IMR-90 (cell line): ENCODE results near the gene MYO1F. TPM values are rescaled to one million over a fixed set of nuclear protein-coding genes. Genes with fewer than 3 reads are reported as not detected.

Source experiments
- ATAC-seq: fragments of 200-7000 bp; cut with Tn5 transposase; 2 replicates; pipeline ENCODE4 v1.9.1; 2020; ENCODE audit warnings: low read depth, mild to moderate bottlenecking, moderate library complexity
- BruUV-seq: library from RNA; stranded (reverse); fragments of 400-500 nt; replicated peaks from 2 replicates; lab custom pipeline; 2021; lab: Mats Ljungman, UMichigan
- CTCF ChIA-PET: fragments of 300-600 bp; formaldehyde crosslinking; extraction: SDS; loops from one replicate; lab custom pipeline; 2021; ENCODE audit warnings: antibody characterized with exemption; lab: Yijun Ruan, JAX
- POLR2A ChIA-PET: fragments of 300-600 bp; sonication (Branson Sonifier 250); formaldehyde crosslinking; loops from one replicate; lab custom pipeline; 2022; ENCODE audit warnings: antibody characterized with exemption; ENCODE audit not compliant: unreplicated experiment; lab: Charles Lee
- DNase-seq: peaks from one replicate; pipeline ENCODE4 v3.0.0; 2013
- H2AFZ ChIP-seq: replicated peaks from 2 replicates; pipeline ENCODE3; 2013; ENCODE audit warnings: low read length, mild to moderate bottlenecking; ENCODE audit not compliant: poor library complexity
- H2AK5ac ChIP-seq: 2 replicates; pipeline ENCODE4 v1.6.1; 2013; ENCODE audit warnings: low read depth, low read length, inconsistent platforms
- H2AK9ac ChIP-seq: replicated peaks from 2 replicates; pipeline ENCODE3; 2013; ENCODE audit warnings: mild to moderate bottlenecking, low read depth, low read length, moderate library complexity; ENCODE audit not compliant: poor library complexity
- H2BK120ac ChIP-seq: 2 replicates; pipeline ENCODE4 v1.6.1; 2013; ENCODE audit warnings: low read depth, low read length, inconsistent platforms
- H2BK15ac ChIP-seq: 3 replicates; pipeline ENCODE4 v1.6.1; 2013; ENCODE audit warnings: low read depth, low read length, inconsistent platforms
- H2BK20ac ChIP-seq: 2 replicates; pipeline ENCODE4 v1.6.1; 2013; ENCODE audit warnings: low read depth, mild to moderate bottlenecking, inconsistent platforms, low read length, moderate library complexity
- H2BK5ac ChIP-seq: 2 replicates; pipeline ENCODE4 v1.6.1; 2013; ENCODE audit warnings: mild to moderate bottlenecking, low read depth, low read length, inconsistent platforms; ENCODE audit not compliant: poor library complexity, severe bottlenecking
- H3K14ac ChIP-seq: replicated peaks from 2 replicates; pipeline ENCODE4 v1.6.1; 2013; ENCODE audit warnings: low read depth, low read length, inconsistent platforms
- H3K18ac ChIP-seq: 2 replicates; pipeline ENCODE4 v1.6.1; 2013; ENCODE audit warnings: low read depth, low read length, control low read depth
- H3K23ac ChIP-seq: 2 replicates; pipeline ENCODE4 v1.6.1; 2013; ENCODE audit warnings: low read depth, low read length, inconsistent platforms
- H3K27ac ChIP-seq: 2 replicates; pipeline ENCODE4 v1.5.1; 2013; ENCODE audit warnings: mild to moderate bottlenecking, control low read depth, low read length; ENCODE audit not compliant: insufficient read depth
- H3K27me3 ChIP-seq: 2 replicates; pipeline ENCODE4 v1.6.1; 2013; ENCODE audit warnings: low read length; ENCODE audit not compliant: control insufficient read depth, insufficient read depth
- H3K36me3 ChIP-seq: 2 replicates; pipeline ENCODE4 v1.6.1; 2013; ENCODE audit warnings: low read length, mixed read lengths; ENCODE audit not compliant: control insufficient read depth, insufficient read depth
- H3K4ac ChIP-seq: 2 replicates; pipeline ENCODE4 v1.6.1; 2013; ENCODE audit warnings: low read depth, low read length, inconsistent platforms
- H3K4me1 ChIP-seq: 2 replicates; pipeline ENCODE4 v1.6.1; 2013; ENCODE audit warnings: low read length, mixed read lengths; ENCODE audit not compliant: control insufficient read depth, insufficient read depth
- H3K4me2 ChIP-seq: 2 replicates; pipeline ENCODE4 v1.6.1; 2013; ENCODE audit warnings: low read depth, mild to moderate bottlenecking, control low read depth, low read length, moderate library complexity
- H3K4me3 ChIP-seq: 2 replicates; pipeline ENCODE4 v1.5.1; 2013; ENCODE audit warnings: low read depth, mild to moderate bottlenecking, control low read depth, low read length, moderate library complexity; ENCODE audit not compliant: insufficient read depth
- H3K56ac ChIP-seq: 2 replicates; pipeline ENCODE4 v1.6.1; 2013; ENCODE audit warnings: low read length, inconsistent platforms; ENCODE audit not compliant: insufficient read depth; ENCODE audit errors: extremely low read depth
- H3K79me1 ChIP-seq, 2 experiments: 2 replicates each; pipeline ENCODE4 v1.6.1; 2013; ENCODE audit warnings: low read length in 2 of 2, inconsistent platforms in 1 of 2, low read depth in 1 of 2
- H3K9ac ChIP-seq: 2 replicates; pipeline ENCODE4 v1.6.1; 2013; ENCODE audit warnings: low read depth, low read length, control low read depth
- H3K9me1 ChIP-seq: 2 replicates; pipeline ENCODE4 v1.6.1; 2013; ENCODE audit warnings: low read length, inconsistent platforms; ENCODE audit not compliant: insufficient read depth
- H3K9me3 ChIP-seq: 2 replicates; pipeline ENCODE4 v1.6.1; 2013; ENCODE audit warnings: low read length; ENCODE audit not compliant: control insufficient read depth, insufficient read depth
- H4K20me1 ChIP-seq: 2 replicates; pipeline ENCODE4 v1.6.1; 2013; ENCODE audit warnings: low read length, inconsistent platforms; ENCODE audit not compliant: insufficient read depth
- H4K5ac ChIP-seq: 2 replicates; pipeline ENCODE4 v1.6.1; 2013; ENCODE audit warnings: mild to moderate bottlenecking, low read depth, low read length, control low read depth
- H4K8ac ChIP-seq, 2 experiments: 2 replicates each; pipeline ENCODE4 v1.6.1; 2013; ENCODE audit warnings: low read depth in 2 of 2, low read length in 2 of 2, control low read depth in 1 of 2, inconsistent platforms in 1 of 2
- H4K91ac ChIP-seq: 2 replicates; pipeline ENCODE4 v1.6.1; 2013; ENCODE audit warnings: low read depth, low read length, inconsistent platforms; ENCODE audit not compliant: insufficient read depth
- BHLHE40 ChIP-seq: fragments of 150-350 bp; IDR thresholded peaks from 2 replicates; pipeline ENCODE4 v1.6.1; 2016; ENCODE audit warnings: mild to moderate bottlenecking, low read depth, low read length
- CEBPB ChIP-seq: IDR thresholded peaks from 2 replicates; pipeline ENCODE4 v1.6.1; 2012; ENCODE audit warnings: low read depth, low read length, improper control_type of control experiment
- CHD1 ChIP-seq: IDR thresholded peaks from 2 replicates; pipeline ENCODE4 v1.6.1; 2012; ENCODE audit warnings: low read depth, low read length, improper control_type of control experiment
- FOS ChIP-seq: fragments of 150-350 bp; IDR thresholded peaks from 2 replicates; pipeline ENCODE4 v1.6.1; 2016; ENCODE audit warnings: low read depth, low read length
- MAFK ChIP-seq: IDR thresholded peaks from 2 replicates; pipeline ENCODE4 v1.6.1; 2012; ENCODE audit warnings: low read depth, low read length, improper control_type of control experiment
- MAZ ChIP-seq: IDR thresholded peaks from 2 replicates; pipeline ENCODE4 v1.6.1; 2012; ENCODE audit warnings: low read depth, mild to moderate bottlenecking, low read length, improper control_type of control experiment, moderate library complexity, borderline replicate concordance
- MXI1 ChIP-seq: IDR thresholded peaks from 2 replicates; pipeline ENCODE4 v1.6.1; 2012; ENCODE audit warnings: low read depth, mild to moderate bottlenecking, low read length, moderate library complexity, borderline replicate concordance
- NFE2L2 ChIP-seq: fragments of 150-350 bp; IDR thresholded peaks from 2 replicates; pipeline ENCODE4 v1.6.1; 2016; ENCODE audit warnings: low read depth, mild to moderate bottlenecking, low read length
- POLR2A ChIP-seq: IDR thresholded peaks from 2 replicates; pipeline ENCODE4 v1.6.1; 2012; ENCODE audit warnings: mild to moderate bottlenecking, low read depth, low read length
- RAD21 ChIP-seq: IDR thresholded peaks from 2 replicates; pipeline ENCODE4 v1.6.1; 2012; ENCODE audit warnings: low read length, improper control_type of control experiment
- RCOR1 ChIP-seq: IDR thresholded peaks from 2 replicates; pipeline ENCODE4 v1.6.1; 2012; ENCODE audit warnings: mild to moderate bottlenecking, low read length, improper control_type of control experiment; ENCODE audit not compliant: insufficient replicate concordance
- RFX5 ChIP-seq: IDR thresholded peaks from 2 replicates; pipeline ENCODE4 v1.8.0; 2012; ENCODE audit warnings: low read depth, mild to moderate bottlenecking, low read length, moderate library complexity
- SMC3 ChIP-seq: fragments of 150-350 bp; IDR thresholded peaks from 2 replicates; pipeline ENCODE4 v1.6.1; 2016; ENCODE audit warnings: low read depth, mild to moderate bottlenecking, antibody characterized with exemption, low read length, moderate library complexity
- USF2 ChIP-seq: fragments of 150-350 bp; IDR thresholded peaks from 2 replicates; pipeline ENCODE4 v1.6.1; 2017; ENCODE audit warnings: mild to moderate bottlenecking, antibody characterized with exemption, low read length, low read depth
- WGBS, 2 experiments: methylation state at CpG; one replicate each; pipeline versions ENCODE4 v1.1.5 to v1.1.7; 2013; ENCODE audit warnings: missing lambda C conversion rate in 2 of 2; ENCODE audit not compliant: insufficient read length in 1 of 2; ENCODE audit errors: extremely low coverage in 2 of 2; 5-methylcytosine and 5-hydroxymethylcytosine counted together
- dilution Hi-C: fragments of 300-500 bp; cut with HindIII; formaldehyde crosslinking; loops from one replicate; pipeline ENCODE4 v1.14.3; 2018; ENCODE audit warnings: low sequenced_read_pairs; ENCODE audit not compliant: unreplicated experiment
- in situ Hi-C: fragments of 300-500 bp; cut with MboI; formaldehyde crosslinking; loops from 3 replicates; pipeline ENCODE4 v1.14.3; 2019; ENCODE audit warnings: low sequenced_read_pairs, inconsistent platforms, mixed read lengths
- intact Hi-C: fragments of 100-400 bp; cut with micrococcal nuclease; formaldehyde crosslinking; loops from 2 replicates; pipeline ENCODE4 v1.10.0; 2022
- polyA plus RNA-seq, 3 experiments: library from polyadenylated mRNA; depleted of rRNA; stranded (reverse); fragments of >200 nt; gene quantifications; 2 replicates each; pipeline ENCODE4 v1.2.3, GENCODE V29; 2012; ENCODE audit warnings: low replicate concordance in 1 of 3
- total RNA-seq: library from RNA; depleted of rRNA; stranded (reverse); fragments of >200 nt; gene quantifications from 2 replicates; pipeline ENCODE4 v1.2.3, GENCODE V29; 2012
- TF ChIP-seq, protein P1 (sequence below): fragments of 150-350 bp; IDR thresholded peaks from 2 replicates; pipeline ENCODE4 v1.6.1; 2016; ENCODE audit warnings: low read depth, mild to moderate bottlenecking, low read length, moderate library complexity, borderline replicate concordance
- TF ChIP-seq, protein P2 (sequence below): conservative IDR thresholded peaks from 2 replicates; pipeline ENCODE4 v1.5.1; 2012; ENCODE audit warnings: mild to moderate bottlenecking, low read depth, low read length, improper control_type of control experiment

Gene MYO1F
- total and polyA plus RNA-seq, 2 of the 4 experiments (the other 2 are of a cell fraction): 0.14 to 0.18 TPM

DNA sequence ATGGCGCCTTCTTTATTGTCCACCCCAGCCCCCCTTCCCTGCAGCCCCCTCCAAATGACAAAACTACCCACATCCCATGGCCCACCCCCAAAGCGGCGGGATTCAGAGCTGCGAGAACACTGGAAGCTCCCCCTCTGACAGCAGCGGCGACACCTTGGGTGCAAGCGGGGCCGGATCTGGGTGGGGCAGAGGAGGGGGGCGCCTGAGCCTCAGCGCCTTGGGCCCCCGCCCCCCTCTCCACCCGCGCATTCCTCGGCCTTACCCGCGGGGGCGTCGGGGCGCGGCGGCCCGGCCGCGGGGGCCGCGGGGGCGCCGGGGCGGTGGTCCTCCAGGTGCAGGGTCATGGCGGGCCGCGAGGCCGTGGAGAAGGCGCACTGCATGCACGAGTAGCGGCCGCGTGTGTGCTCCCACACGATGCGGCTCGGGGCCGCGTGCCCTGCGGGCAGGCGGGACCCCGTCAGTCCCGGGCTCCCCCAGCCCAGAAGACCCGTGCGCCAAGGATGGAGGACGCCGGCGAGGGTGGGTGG lies 66.6 kb downstream of the MYO1F start:
- Histone ChIP-seq H2BK5ac (no peak overlapping the region), H3K27me3 (no peaks in the 10 kb centered on the region), H2BK120ac (no peak overlapping the region), H4K5ac (no peak overlapping the region), H2AK9ac (peak overlapping the region; percentile 55), H3K18ac (no peak overlapping the region), H4K8ac (no peak overlapping the region), H2AFZ (no peak overlapping the region), H2BK20ac (no peak overlapping the region), H3K9me3 (no peaks in the 10 kb centered on the region), H3K23ac (no peak overlapping the region), H3K4me3 (no peak overlapping the region), H3K9me1 (peaks cover 10% of the 10 kb centered on the region), H2BK15ac (no peak overlapping the region), H4K91ac (no peak overlapping the region), H3K4ac (no peak overlapping the region), H3K14ac (no peak overlapping the region), H3K36me3 (peaks cover 2% of the 10 kb centered on the region; the same call in 1 of the 2 replicates), H4K20me1 (no peaks in the 10 kb centered on the region; the same call in 1 of the 2 replicates), H2AK5ac (no peak overlapping the region), H3K4me2 (no peak overlapping the region), H3K9ac (no peak overlapping the region), H3K79me1 (peaks cover 6 to 17% of the 10 kb centered on the region in 2 experiments; a peak in 3 of 4 replicates), H3K4me1 (peaks cover 7% of the 10 kb centered on the region), H3K56ac (no peak overlapping the region), H3K27ac (no peak overlapping the region)
- ATAC-seq: no peak
- TF ChIP-seq USF2 (no peak), RAD21 (no peak), RCOR1 (no peak), CEBPB (no peak), POLR2A (no peak), BHLHE40 (no peak), FOS (no peak), MAZ (no peak), NFE2L2 (no peak), MXI1 (no peak), CHD1 (no peak), MAFK (no peak), SMC3 (no peak), RFX5 (no peak)
- TF ChIP-seq, protein P1, sequence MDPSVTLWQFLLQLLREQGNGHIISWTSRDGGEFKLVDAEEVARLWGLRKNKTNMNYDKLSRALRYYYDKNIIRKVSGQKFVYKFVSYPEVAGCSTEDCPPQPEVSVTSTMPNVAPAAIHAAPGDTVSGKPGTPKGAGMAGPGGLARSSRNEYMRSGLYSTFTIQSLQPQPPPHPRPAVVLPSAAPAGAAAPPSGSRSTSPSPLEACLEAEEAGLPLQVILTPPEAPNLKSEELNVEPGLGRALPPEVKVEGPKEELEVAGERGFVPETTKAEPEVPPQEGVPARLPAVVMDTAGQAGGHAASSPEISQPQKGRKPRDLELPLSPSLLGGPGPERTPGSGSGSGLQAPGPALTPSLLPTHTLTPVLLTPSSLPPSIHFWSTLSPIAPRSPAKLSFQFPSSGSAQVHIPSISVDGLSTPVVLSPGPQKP: no peak
- TF ChIP-seq, protein P2, sequence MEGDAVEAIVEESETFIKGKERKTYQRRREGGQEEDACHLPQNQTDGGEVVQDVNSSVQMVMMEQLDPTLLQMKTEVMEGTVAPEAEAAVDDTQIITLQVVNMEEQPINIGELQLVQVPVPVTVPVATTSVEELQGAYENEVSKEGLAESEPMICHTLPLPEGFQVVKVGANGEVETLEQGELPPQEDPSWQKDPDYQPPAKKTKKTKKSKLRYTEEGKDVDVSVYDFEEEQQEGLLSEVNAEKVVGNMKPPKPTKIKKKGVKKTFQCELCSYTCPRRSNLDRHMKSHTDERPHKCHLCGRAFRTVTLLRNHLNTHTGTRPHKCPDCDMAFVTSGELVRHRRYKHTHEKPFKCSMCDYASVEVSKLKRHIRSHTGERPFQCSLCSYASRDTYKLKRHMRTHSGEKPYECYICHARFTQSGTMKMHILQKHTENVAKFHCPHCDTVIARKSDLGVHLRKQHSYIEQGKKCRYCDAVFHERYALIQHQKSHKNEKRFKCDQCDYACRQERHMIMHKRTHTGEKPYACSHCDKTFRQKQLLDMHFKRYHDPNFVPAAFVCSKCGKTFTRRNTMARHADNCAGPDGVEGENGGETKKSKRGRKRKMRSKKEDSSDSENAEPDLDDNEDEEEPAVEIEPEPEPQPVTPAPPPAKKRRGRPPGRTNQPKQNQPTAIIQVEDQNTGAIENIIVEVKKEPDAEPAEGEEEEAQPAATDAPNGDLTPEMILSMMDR: no peak
- no TSS peak for BruUV-seq
- ChIA-PET CTCF (no interaction called here), POLR2A (interaction anchor here (0.6 kb wide), 1 partner anchor 16 kb away, joined by 4 read pairs; no protein-coding TSS in a partner anchor)
- WGBS, 2 experiments: 67% methylated on average over 33 of the region's 52 CpGs; no CpG with 5 or more reads in 1 of the 2 experiments
- in situ Hi-C loops (no loop called here), dilution Hi-C loops (no loop called here), intact Hi-C loops (no loop called here)
- DNase-seq: no peak
